ENCODE measurements around the gene VAV3. TPM values are rescaled to one million over a fixed set of nuclear protein-coding genes. Genes with fewer than 3 reads are reported as not detected.

The VAV3 gene
- total RNA-seq, 1 experiment from 2014 or later = not detected

DNA sequence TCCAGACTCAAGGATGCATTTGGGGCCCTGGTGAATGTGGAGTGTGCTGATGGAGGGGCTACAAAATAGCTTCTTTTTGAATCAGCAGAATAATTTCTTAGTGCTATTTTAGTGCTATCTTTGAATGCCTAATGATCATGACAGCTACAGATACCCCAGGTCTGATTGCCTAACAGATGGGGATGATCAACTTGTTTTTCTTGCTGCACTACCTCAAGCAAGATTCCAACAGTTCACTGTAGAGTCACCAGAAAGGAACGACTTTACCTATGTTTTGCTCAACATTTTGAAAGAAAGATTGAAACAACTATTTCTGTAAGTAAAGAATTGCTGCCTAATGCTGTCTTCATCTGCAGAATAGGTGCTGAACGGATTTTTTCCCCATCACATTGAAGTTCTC is 42.6 kb upstream of the VAV3 start:
- ATAC-seq = no peak
- BruUV-seq (replicated peaks) = no TSS peak
- H3K27me3 ChIP-seq (ENCODE audit: insufficient read depth, low read length) = peaks cover 28% of the 10 kb centered on the region
- H3K79me2 ChIP-seq (ENCODE audit: insufficient read depth, low read length) = no peaks in the 10 kb centered on the region
- H3K9me2 ChIP-seq (ENCODE audit: insufficient read depth) = no peaks in the 10 kb centered on the region
- DNase-seq (ENCODE audit: low read depth, low spot score) = no peak
- no peak overlapping the region for H3K4me2 ChIP-seq (ENCODE audit: low read length)
- no peak overlapping the region for H3K9ac ChIP-seq (ENCODE audit: low read length)
- TF ChIP-seq TCF7L2 (IDR thresholded peaks at IDR 0.05; ENCODE audit: borderline replicate concordance, extremely low read depth, insufficient read depth, insufficient read length) (no peak), YY1 (IDR thresholded peaks at IDR 0.05; ENCODE audit: extremely low read depth, insufficient replicate concordance, low read depth, low read length) (no peak), ZNF274 (IDR thresholded peaks at IDR 0.05; ENCODE audit: low read depth, low read length) (no peak), EZH2 (IDR thresholded peaks at IDR 0.05) (no peak), RAD21 (IDR thresholded peaks at IDR 0.05; ENCODE audit: low read depth) (no peak)
- TF ChIP-seq, protein P1, sequence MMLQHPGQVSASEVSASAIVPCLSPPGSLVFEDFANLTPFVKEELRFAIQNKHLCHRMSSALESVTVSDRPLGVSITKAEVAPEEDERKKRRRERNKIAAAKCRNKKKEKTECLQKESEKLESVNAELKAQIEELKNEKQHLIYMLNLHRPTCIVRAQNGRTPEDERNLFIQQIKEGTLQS (IDR thresholded peaks at IDR 0.05) = no peak
- ChIA-PET POLR2A (no interaction called here), RAD21 (ENCODE audit: low non-redundant PET in 1 of 2, low total read pairs in 2 of 2, uncharacterized antibody in 2 of 2, unreplicated experiment in 2 of 2) (no interaction called here), CTCF (no interaction called here)
- no peaks in the 10 kb centered on the region for H3K36me3 ChIP-seq (ENCODE audit: control insufficient read depth in 1 of 2, insufficient read depth in 2 of 2, low read length in 2 of 2)
- intact Hi-C loops (cut with micrococcal nuclease) = no loop called here
- H3K27ac ChIP-seq (ENCODE audit: low read depth, low read length) = no peak overlapping the region
- H3K4me3 ChIP-seq (replicated peaks in 1 of 2; ENCODE audit: low read depth in 1 of 2, low read length in 2 of 2) = no peak overlapping the region
- H2AFZ ChIP-seq (ENCODE audit: low read depth, low read length, poor library complexity, severe bottlenecking) = no peak overlapping the region
- no peaks in the 10 kb centered on the region for H3K4me1 ChIP-seq (ENCODE audit: control insufficient read depth in 1 of 2, insufficient read depth in 2 of 2, low read length in 2 of 2)
- no peaks in the 10 kb centered on the region for H3K9me3 ChIP-seq (ENCODE audit: control insufficient read depth in 1 of 2, insufficient read depth in 1 of 2, low read depth in 1 of 2, low read length in 2 of 2)
- H4K20me1 ChIP-seq (ENCODE audit: insufficient read depth) = no peaks in the 10 kb centered on the region

DNA sequence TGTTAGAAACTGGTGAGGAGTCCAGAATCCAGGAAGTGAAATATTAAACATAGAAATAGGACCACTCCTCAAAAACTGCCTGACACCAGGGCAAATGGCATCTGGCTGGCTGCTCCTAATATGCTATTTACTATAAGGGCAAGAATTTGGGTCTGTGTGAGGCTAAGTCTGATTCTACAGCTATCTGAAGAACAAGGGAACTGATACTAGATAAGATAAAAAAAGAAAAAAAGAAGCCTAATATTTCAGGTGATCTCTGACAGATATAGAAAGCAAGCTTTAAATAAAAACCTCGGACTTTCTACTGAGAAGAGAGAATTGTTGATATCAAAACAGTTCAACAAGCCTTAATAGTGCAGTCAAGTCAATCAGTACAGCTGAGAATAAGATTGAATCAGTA is 42.1 kb upstream of the VAV3 start:
- BruUV-seq (replicated peaks) = no TSS peak
- no peak for TF ChIP-seq SP1 (IDR thresholded peaks at IDR 0.05; ENCODE audit: low read depth)
- no peak for TF ChIP-seq JUND (IDR thresholded peaks at IDR 0.05)
- TF ChIP-seq, protein P2, sequence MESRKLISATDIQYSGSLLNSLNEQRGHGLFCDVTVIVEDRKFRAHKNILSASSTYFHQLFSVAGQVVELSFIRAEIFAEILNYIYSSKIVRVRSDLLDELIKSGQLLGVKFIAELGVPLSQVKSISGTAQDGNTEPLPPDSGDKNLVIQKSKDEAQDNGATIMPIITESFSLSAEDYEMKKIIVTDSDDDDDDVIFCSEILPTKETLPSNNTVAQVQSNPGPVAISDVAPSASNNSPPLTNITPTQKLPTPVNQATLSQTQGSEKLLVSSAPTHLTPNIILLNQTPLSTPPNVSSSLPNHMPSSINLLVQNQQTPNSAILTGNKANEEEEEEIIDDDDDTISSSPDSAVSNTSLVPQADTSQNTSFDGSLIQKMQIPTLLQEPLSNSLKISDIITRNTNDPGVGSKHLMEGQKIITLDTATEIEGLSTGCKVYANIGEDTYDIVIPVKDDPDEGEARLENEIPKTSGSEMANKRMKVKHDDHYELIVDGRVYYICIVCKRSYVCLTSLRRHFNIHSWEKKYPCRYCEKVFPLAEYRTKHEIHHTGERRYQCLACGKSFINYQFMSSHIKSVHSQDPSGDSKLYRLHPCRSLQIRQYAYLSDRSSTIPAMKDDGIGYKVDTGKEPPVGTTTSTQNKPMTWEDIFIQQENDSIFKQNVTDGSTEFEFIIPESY (IDR thresholded peaks at IDR 0.05; ENCODE audit: extremely low read depth, insufficient replicate concordance, low read length) = no peak
- TF ChIP-seq TCF7L2 (IDR thresholded peaks at IDR 0.05; ENCODE audit: borderline replicate concordance, extremely low read depth, insufficient read depth, insufficient read length) = no peak
- TF ChIP-seq, protein P1 (IDR thresholded peaks at IDR 0.05) = no peak
- no peak for TF ChIP-seq POLR2AphosphoS5 (IDR thresholded peaks at IDR 0.05; ENCODE audit: low read depth, low read length)
- TF ChIP-seq, protein P3, sequence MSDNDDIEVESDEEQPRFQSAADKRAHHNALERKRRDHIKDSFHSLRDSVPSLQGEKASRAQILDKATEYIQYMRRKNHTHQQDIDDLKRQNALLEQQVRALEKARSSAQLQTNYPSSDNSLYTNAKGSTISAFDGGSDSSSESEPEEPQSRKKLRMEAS (IDR thresholded peaks at IDR 0.05) = no peak
- TF ChIP-seq ZFX (IDR thresholded peaks at IDR 0.05) = no peak
- no peak for TF ChIP-seq FOSL1 (IDR thresholded peaks at IDR 0.05; ENCODE audit: low read depth)
- no peak for TF ChIP-seq EGR1 (IDR thresholded peaks at IDR 0.05; ENCODE audit: low read depth)
- no peak for TF ChIP-seq EZH2phosphoT487 (IDR thresholded peaks at IDR 0.05; ENCODE audit: borderline replicate concordance)
- no peak for TF ChIP-seq SIN3A (IDR thresholded peaks at IDR 0.05; ENCODE audit: low read depth)
- TF ChIP-seq CEBPB (IDR thresholded peaks at IDR 0.05; ENCODE audit: low read depth) = no peak
- TF ChIP-seq EZH2 (IDR thresholded peaks at IDR 0.05) = no peak
- Histone ChIP-seq H3K27me3 (ENCODE audit: insufficient read depth, low read length) (peaks cover 28% of the 10 kb centered on the region), H3K4me2 (ENCODE audit: low read length) (no peak overlapping the region), H3K4me1 (ENCODE audit: control insufficient read depth in 1 of 2, insufficient read depth in 2 of 2, low read length in 2 of 2) (no peaks in the 10 kb centered on the region), H3K9ac (ENCODE audit: low read length) (no peak overlapping the region), H3K27ac (ENCODE audit: low read depth, low read length) (no peak overlapping the region), H3K9me3 (ENCODE audit: control insufficient read depth in 1 of 2, insufficient read depth in 1 of 2, low read depth in 1 of 2, low read length in 2 of 2) (no peaks in the 10 kb centered on the region), H2AFZ (ENCODE audit: low read depth, low read length, poor library complexity, severe bottlenecking) (no peak overlapping the region), H3K4me3 (replicated peaks in 1 of 2; ENCODE audit: low read depth in 1 of 2, low read length in 2 of 2) (no peak overlapping the region), H3K79me2 (ENCODE audit: insufficient read depth, low read length) (no peaks in the 10 kb centered on the region), H4K20me1 (ENCODE audit: insufficient read depth) (no peaks in the 10 kb centered on the region), H3K36me3 (ENCODE audit: control insufficient read depth in 1 of 2, insufficient read depth in 2 of 2, low read length in 2 of 2) (no peaks in the 10 kb centered on the region), H3K9me2 (ENCODE audit: insufficient read depth) (no peaks in the 10 kb centered on the region)
- ChIA-PET CTCF (no interaction called here), POLR2A (no interaction called here), RAD21 (ENCODE audit: low non-redundant PET in 1 of 2, low total read pairs in 2 of 2, uncharacterized antibody in 2 of 2, unreplicated experiment in 2 of 2) (no interaction called here)
- intact Hi-C loops (cut with micrococcal nuclease) = no loop called here
- ATAC-seq = no peak
- DNase-seq (ENCODE audit: low read depth, low spot score) = no peak
